ENCODE measurements around the gene ANKRD13B.

Gene ANKRD13B

GRCh38 chr17:29617125-29617480 lies 24.2 kb downstream of the ANKRD13B start:
- FAIRE-seq (no peak), DNase-seq (ENCODE audit: insufficient read length, low spot score) (no peak)
- TF ChIP-seq CTCF (IDR thresholded peaks at IDR 0.05; ENCODE audit: insufficient read depth, missing control alignments): peak; percentile 69

GRCh38 chr17:29617481-29618271 lies 24.7 kb downstream of the ANKRD13B start:
- DNase-seq (ENCODE audit: insufficient read length, low spot score): no peak
- TF ChIP-seq CTCF (IDR thresholded peaks at IDR 0.05; ENCODE audit: insufficient read depth, missing control alignments): peak; percentile 72
- no peak for FAIRE-seq

GRCh38 chr17:29618272-29619065 lies 25.5 kb downstream of the ANKRD13B start:
- FAIRE-seq: no peak
- DNase-seq (ENCODE audit: insufficient read length, low spot score): no peak
- TF ChIP-seq CTCF (IDR thresholded peaks at IDR 0.05; ENCODE audit: insufficient read depth, missing control alignments): no peak

- TF ChIP-seq CTCF (IDR thresholded peaks at IDR 0.05; ENCODE audit: insufficient read depth, missing control alignments): peak; percentile 36
- DNase-seq (ENCODE audit: insufficient read length, low spot score) (no peak), FAIRE-seq (no peak)
Measured at GRCh38 chr17:29619251-29619650, 26.3 kb downstream of the ANKRD13B start.

- no peak for TF ChIP-seq CTCF (IDR thresholded peaks at IDR 0.05; ENCODE audit: insufficient read depth, missing control alignments)
- DNase-seq (ENCODE audit: insufficient read length, low spot score) (no peak), FAIRE-seq (no peak)
Measured at GRCh38 chr17:29620271-29620670, 27.3 kb downstream of the ANKRD13B start.

- DNase-seq (ENCODE audit: insufficient read length, low spot score): no peak
- no peak for FAIRE-seq
- TF ChIP-seq CTCF (IDR thresholded peaks at IDR 0.05; ENCODE audit: insufficient read depth, missing control alignments): no peak
Measured at GRCh38 chr17:29620779-29621500, 28.0 kb downstream of the ANKRD13B start.
